ENCODE data around the gene LMNA. TPM values are rescaled to one million over a fixed set of nuclear protein-coding genes. Genes with fewer than 3 reads are reported as not detected.

LMNA gene
- total and polyA plus RNA-seq, 2 experiments from 2014 or later, result 208 to 345 TPM

DNA sequence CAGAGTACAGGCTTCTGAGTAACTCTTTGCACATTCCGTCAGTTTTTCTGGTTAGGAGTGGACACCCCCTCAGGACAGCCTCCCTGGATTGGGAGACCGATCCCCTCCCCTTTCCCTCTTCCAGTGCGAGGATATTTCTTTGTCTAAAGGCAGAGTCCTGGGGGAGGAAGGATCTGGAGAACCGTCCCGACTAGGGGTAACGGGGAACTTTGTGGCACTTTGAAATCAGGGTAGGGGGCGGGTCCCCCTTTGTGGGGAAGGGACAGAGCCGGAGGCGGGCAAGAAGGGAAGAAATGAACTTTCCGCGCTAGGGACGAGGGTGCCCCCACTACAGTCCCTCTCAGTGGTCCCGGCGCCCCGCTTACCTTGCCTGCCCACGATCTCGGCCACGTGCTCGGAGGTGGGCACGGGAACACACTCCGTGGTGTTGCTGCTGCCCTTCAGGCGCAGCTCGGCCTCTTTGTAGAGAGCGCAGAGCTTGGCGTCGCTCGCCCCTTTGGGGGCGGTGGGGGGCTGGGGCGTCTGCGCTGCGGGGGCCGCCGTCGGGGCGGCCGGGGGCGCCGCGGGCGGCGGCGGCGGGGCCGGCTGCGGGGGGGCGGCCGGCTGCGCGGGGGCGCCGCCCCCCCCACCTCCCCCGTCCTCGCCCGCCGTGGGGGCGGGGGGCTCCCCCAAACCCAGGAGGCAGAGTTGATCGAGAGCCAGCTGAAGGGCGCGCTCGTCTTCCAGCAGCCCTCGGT lies 33.2 kb upstream of the LMNA start:
- H4K20me1 ChIP-seq (ENCODE audit: insufficient read depth, poor library complexity, severe bottlenecking), result peaks cover 33% of the 10 kb centered on the region
- H3K79me2 ChIP-seq, result peaks cover 86% of the 10 kb centered on the region
- peak overlapping the region; percentile 92 for H2AFZ ChIP-seq
- H3K4me2 ChIP-seq, result peak overlapping the region; percentile 88
- peaks cover 42% of the 10 kb centered on the region for H3K4me1 ChIP-seq (ENCODE audit: insufficient read depth)
- no peaks in the 10 kb centered on the region for H3K9me3 ChIP-seq (ENCODE audit: low read depth)
- DNase-seq (ENCODE audit: low spot score), result no peak
- no peaks in the 10 kb centered on the region for H3K27me3 ChIP-seq
- 2% methylated on average over 20 of the region's 61 CpGs for WGBS (ENCODE audit: low lambda C conversion rate, missing lambda C conversion rate)
- no peak for TF ChIP-seq EZH2phosphoT487 (IDR thresholded peaks at IDR 0.05; ENCODE audit: low read depth, severe bottlenecking, unreplicated experiment)
- TF ChIP-seq EZH2 (IDR thresholded peaks at IDR 0.05; ENCODE audit: borderline replicate concordance), result no peak
- TF ChIP-seq, protein P1, sequence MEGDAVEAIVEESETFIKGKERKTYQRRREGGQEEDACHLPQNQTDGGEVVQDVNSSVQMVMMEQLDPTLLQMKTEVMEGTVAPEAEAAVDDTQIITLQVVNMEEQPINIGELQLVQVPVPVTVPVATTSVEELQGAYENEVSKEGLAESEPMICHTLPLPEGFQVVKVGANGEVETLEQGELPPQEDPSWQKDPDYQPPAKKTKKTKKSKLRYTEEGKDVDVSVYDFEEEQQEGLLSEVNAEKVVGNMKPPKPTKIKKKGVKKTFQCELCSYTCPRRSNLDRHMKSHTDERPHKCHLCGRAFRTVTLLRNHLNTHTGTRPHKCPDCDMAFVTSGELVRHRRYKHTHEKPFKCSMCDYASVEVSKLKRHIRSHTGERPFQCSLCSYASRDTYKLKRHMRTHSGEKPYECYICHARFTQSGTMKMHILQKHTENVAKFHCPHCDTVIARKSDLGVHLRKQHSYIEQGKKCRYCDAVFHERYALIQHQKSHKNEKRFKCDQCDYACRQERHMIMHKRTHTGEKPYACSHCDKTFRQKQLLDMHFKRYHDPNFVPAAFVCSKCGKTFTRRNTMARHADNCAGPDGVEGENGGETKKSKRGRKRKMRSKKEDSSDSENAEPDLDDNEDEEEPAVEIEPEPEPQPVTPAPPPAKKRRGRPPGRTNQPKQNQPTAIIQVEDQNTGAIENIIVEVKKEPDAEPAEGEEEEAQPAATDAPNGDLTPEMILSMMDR (IDR thresholded peaks at IDR 0.05; ENCODE audit: poor library complexity), result no peak
- H3K9me2 ChIP-seq (replicated peaks; ENCODE audit: insufficient read depth), result no peaks in the 10 kb centered on the region
- H3K27ac ChIP-seq, result peak overlapping the region; percentile 93
- H3K36me3 ChIP-seq (replicated peaks; ENCODE audit: insufficient read depth, low read depth), result no peaks in the 10 kb centered on the region
- peak overlapping the region; percentile 91 for H3K4me3 ChIP-seq

DNA sequence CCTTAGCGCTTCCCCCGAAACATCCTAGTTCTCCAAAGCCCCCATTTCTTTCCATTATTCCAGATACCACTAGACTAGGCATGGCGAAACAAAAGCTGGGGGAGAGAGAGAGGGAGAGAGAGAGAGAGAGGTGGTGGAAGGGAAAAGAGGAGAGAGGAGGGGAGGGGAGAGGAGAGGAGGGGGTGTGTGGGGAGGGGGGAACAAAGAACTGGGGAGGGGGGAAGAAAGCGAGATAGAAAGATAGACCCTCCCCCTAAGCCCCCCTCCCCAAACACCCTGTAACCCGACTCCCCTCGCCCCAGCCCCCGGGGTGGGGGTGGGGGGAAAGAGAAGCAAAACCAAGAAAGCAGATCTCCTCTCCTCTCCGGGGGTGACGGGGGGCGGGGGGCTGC lies 32.6 kb upstream of the LMNA start:
- 0% methylated on average over 3 of the region's 10 CpGs for WGBS (ENCODE audit: low lambda C conversion rate, missing lambda C conversion rate)
- no peaks in the 10 kb centered on the region for H3K27me3 ChIP-seq

DNA sequence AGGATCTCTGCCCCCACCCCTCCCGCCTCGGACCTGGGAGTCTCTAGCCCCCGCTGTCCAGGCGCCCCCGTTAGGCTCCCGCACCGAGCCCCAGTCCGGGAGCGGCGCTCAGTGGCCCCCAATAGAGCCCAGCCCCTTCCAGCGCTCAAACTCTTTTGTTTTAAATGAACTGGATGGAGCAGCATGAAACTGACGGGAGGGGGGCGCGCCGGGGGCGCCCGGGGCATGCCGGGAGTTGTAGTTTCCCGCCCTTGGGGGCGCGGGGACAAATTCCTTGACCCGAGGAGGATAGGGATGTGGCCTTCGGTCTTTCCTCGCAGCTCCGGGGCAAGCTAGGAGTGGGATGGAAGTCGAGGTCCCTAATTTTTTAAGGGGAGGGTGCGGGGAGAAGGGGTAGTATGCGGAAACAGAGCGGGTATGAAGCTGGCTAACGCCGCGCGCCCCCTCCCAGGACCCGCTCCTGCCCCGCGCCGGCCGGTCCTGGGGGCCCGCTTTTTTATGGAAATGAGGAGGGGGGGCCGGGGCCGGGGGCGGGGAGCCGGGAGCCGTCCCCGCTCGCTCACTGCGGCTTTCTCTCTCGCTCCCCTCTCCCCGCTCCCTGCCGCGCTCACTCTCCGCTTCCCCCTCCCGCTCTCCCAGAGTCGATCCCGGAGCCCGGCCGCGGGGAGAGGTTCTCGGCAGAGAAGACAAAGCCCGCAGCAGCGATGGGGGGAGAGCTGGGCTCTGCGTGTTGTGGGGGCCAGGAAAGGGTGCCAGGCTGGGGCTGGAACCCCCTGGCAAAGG lies 32.0 kb upstream of the LMNA start, which contains the start of gene MEX3A:
MEX3A (minus strand) TSS at position 157 of the 783 bp plus-strand sequence. CDS start 467 bp downstream, outside the sequence.
- no peak for TF ChIP-seq EZH2 (IDR thresholded peaks at IDR 0.05; ENCODE audit: borderline replicate concordance)
- Histone ChIP-seq H3K4me3 (peak within 1 kb of the TSS; percentile 91), H3K36me3 (replicated peaks; ENCODE audit: insufficient read depth, low read depth) (no peaks in the 10 kb centered on the region), H3K79me2 (peaks cover 86% of the 10 kb centered on the region), H4K20me1 (ENCODE audit: insufficient read depth, poor library complexity, severe bottlenecking) (peaks cover 26% of the 10 kb centered on the region), H3K9me3 (ENCODE audit: low read depth) (no peaks in the 10 kb centered on the region), H3K27ac (peak within 1 kb of the TSS; percentile 93), H3K4me1 (ENCODE audit: insufficient read depth) (peaks cover 54% of the 10 kb centered on the region), H3K27me3 (no peaks in the 10 kb centered on the region), H3K9me2 (replicated peaks; ENCODE audit: insufficient read depth) (no peaks in the 10 kb centered on the region), H2AFZ (peak within 1 kb of the TSS; percentile 92), H3K4me2 (peak within 1 kb of the TSS; percentile 88)
- 0% methylated on average over 12 of the region's 62 CpGs for WGBS (ENCODE audit: low lambda C conversion rate, missing lambda C conversion rate)
- peak; percentile 91 for DNase-seq (ENCODE audit: low spot score)

More for the DNA sequence above, 32.6 kb upstream of the LMNA start:
- H2AFZ ChIP-seq, result peak overlapping the region; percentile 92
- TF ChIP-seq EZH2phosphoT487 (IDR thresholded peaks at IDR 0.05; ENCODE audit: low read depth, severe bottlenecking, unreplicated experiment), result no peak
- TF ChIP-seq EZH2 (IDR thresholded peaks at IDR 0.05; ENCODE audit: borderline replicate concordance), result no peak
- TF ChIP-seq, protein P1 (IDR thresholded peaks at IDR 0.05; ENCODE audit: poor library complexity), result no peak
- H3K9me2 ChIP-seq (replicated peaks; ENCODE audit: insufficient read depth), result no peaks in the 10 kb centered on the region
- H3K36me3 ChIP-seq (replicated peaks; ENCODE audit: insufficient read depth, low read depth), result no peaks in the 10 kb centered on the region
- peak overlapping the region; percentile 88 for H3K4me2 ChIP-seq
- H3K79me2 ChIP-seq, result peaks cover 86% of the 10 kb centered on the region
- H3K9me3 ChIP-seq (ENCODE audit: low read depth), result no peaks in the 10 kb centered on the region
- H3K4me3 ChIP-seq, result peak overlapping the region; percentile 73
- peak; percentile 55 for DNase-seq (ENCODE audit: low spot score)
- peaks cover 29% of the 10 kb centered on the region for H4K20me1 ChIP-seq (ENCODE audit: insufficient read depth, poor library complexity, severe bottlenecking)
- H3K27ac ChIP-seq, result peak overlapping the region; percentile 93
- peaks cover 48% of the 10 kb centered on the region for H3K4me1 ChIP-seq (ENCODE audit: insufficient read depth)

All from hepatocyte (in vitro differentiated cells).